Measurements from ENCODE around the gene XAB2.

Gene XAB2

DNA sequence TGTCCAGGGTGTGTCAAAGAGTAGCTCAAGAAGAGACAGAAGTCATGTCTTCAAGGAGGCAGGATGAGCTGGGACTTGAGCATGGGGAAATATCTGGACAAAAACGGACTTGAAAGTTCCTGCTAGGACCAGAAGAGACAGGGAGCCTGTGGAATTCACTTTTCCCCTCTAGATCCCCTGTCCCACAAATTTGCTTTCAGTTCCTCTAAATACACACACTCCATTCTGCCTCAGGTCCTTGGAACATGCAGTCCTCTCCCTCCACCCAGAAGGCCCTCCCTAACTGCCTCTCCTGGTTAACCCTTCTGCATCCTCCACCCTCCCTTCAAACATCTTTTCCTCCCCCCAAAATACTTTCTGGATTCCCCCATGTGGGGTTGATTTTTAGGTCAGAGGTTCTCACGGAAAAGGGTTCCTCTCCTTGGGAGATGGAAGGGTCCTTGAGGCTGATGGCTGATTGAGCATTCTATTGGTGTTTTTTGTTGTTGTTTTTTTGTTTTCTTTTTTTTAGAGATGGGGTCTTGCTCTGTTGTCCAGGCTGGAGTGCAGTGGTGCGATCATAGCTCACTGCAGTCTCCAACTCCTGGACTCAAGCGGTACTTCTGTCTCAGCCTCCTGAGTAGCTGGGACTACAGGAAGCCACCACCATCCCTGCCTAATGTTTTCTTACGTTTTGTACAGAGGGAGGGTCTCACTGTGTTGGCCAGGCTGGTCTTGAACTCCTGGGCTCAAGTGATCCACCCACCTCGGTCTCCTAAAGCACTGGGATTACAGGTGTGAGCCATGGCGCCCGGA lies 32.6 kb upstream of the XAB2 start:
- TF ChIP-seq YY1 (tag by site-specific recombination; IDR thresholded peaks at IDR 0.05) (no peak), ZNF623 (tag by site-specific recombination; IDR thresholded peaks at IDR 0.05) (peak; percentile 39), MZF1 (tag by site-specific recombination; IDR thresholded peaks at IDR 0.05; ENCODE audit: borderline replicate concordance) (no peak), ZNF121 (tag by site-specific recombination; IDR thresholded peaks at IDR 0.05) (peak; percentile 83)
- Histone ChIP-seq H3K4me3 (ENCODE audit: low read depth, low read length) (no peak overlapping the region), H3K9me3 (ENCODE audit: control insufficient read depth, insufficient read depth, low read depth, low read length) (no peaks in the 10 kb centered on the region), H3K27ac (ENCODE audit: extremely low read depth, low read depth, low read length) (no peak overlapping the region), H3K4me1 (ENCODE audit: control insufficient read depth, insufficient read depth, low read length) (no peaks in the 10 kb centered on the region), H3K36me3 (ENCODE audit: control insufficient read depth in 2 of 2, insufficient read depth in 1 of 2, low read length in 2 of 2) (no peaks in the 10 kb centered on the region)
- ChIA-PET CTCF (interaction anchor here (1.8 to 4.3 kb wide), 3 partner anchors 10 to 94 kb away, joined by 5 to 23 read pairs (median 14); partner anchors contain the start of gene TRAPPC5), POLR2A (no interaction called here)

DNA sequence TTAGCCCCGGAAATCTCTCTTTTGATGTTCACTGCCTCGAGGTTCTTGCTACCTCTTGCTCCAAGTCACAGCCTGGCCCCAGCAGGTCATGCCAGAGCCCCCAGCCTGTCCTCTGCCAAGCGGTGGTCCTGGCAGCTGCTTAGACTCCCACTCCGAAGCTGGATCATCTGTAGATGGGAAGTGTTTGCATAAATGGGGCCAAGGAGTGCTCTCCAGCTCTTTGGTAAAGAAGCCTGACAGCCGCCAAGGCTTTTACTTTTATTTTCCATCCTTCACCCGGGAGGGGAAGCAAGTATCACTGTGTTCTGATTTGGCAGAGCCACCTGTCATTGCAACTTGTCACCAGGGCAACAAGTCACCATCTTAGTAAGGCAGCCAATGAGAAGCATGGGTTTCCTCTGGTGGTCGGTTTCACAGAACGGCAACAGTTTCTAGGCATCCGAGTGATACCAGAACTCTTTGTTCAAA lies 28.9 kb upstream of the XAB2 start:
- Histone ChIP-seq H3K4me3 (ENCODE audit: low read depth, low read length) (no peak overlapping the region), H3K9me3 (ENCODE audit: control insufficient read depth, insufficient read depth, low read depth, low read length) (no peaks in the 10 kb centered on the region), H3K4me1 (ENCODE audit: control insufficient read depth, insufficient read depth, low read length) (no peaks in the 10 kb centered on the region), H3K36me3 (ENCODE audit: control insufficient read depth in 2 of 2, insufficient read depth in 1 of 2, low read length in 2 of 2) (no peaks in the 10 kb centered on the region), H3K27ac (ENCODE audit: extremely low read depth, low read depth, low read length) (no peak overlapping the region)
- no peak for TF ChIP-seq ZXDB (tag by site-specific recombination; IDR thresholded peaks at IDR 0.05)
- TF ChIP-seq, protein P1, sequence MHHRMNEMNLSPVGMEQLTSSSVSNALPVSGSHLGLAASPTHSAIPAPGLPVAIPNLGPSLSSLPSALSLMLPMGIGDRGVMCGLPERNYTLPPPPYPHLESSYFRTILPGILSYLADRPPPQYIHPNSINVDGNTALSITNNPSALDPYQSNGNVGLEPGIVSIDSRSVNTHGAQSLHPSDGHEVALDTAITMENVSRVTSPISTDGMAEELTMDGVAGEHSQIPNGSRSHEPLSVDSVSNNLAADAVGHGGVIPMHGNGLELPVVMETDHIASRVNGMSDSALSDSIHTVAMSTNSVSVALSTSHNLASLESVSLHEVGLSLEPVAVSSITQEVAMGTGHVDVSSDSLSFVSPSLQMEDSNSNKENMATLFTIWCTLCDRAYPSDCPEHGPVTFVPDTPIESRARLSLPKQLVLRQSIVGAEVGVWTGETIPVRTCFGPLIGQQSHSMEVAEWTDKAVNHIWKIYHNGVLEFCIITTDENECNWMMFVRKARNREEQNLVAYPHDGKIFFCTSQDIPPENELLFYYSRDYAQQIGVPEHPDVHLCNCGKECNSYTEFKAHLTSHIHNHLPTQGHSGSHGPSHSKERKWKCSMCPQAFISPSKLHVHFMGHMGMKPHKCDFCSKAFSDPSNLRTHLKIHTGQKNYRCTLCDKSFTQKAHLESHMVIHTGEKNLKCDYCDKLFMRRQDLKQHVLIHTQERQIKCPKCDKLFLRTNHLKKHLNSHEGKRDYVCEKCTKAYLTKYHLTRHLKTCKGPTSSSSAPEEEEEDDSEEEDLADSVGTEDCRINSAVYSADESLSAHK (tag by site-specific recombination; IDR thresholded peaks at IDR 0.05) = peak; percentile 86
- 0 out of 2 replicates have a peak, but pooled peaks have one; percentile 39 for TF ChIP-seq SCRT2 (tag by site-specific recombination; IDR thresholded peaks at IDR 0.05)
- no peak for TF ChIP-seq MZF1 (tag by site-specific recombination; IDR thresholded peaks at IDR 0.05; ENCODE audit: borderline replicate concordance)
- no peak for TF ChIP-seq ZNF747 (tag by site-specific recombination; IDR thresholded peaks at IDR 0.05)
- peak; percentile 41 for TF ChIP-seq SP2 (tag by site-specific recombination; IDR thresholded peaks at IDR 0.05)
- CTCF ChIA-PET = interaction anchor here (0.6 to 1.3 kb wide), 5 partner anchors 23 to 317 kb away, joined by 3 to 4 read pairs (median 3); partner anchors contain the start of gene TRAPPC5
- POLR2A ChIA-PET = no interaction called here

DNA sequence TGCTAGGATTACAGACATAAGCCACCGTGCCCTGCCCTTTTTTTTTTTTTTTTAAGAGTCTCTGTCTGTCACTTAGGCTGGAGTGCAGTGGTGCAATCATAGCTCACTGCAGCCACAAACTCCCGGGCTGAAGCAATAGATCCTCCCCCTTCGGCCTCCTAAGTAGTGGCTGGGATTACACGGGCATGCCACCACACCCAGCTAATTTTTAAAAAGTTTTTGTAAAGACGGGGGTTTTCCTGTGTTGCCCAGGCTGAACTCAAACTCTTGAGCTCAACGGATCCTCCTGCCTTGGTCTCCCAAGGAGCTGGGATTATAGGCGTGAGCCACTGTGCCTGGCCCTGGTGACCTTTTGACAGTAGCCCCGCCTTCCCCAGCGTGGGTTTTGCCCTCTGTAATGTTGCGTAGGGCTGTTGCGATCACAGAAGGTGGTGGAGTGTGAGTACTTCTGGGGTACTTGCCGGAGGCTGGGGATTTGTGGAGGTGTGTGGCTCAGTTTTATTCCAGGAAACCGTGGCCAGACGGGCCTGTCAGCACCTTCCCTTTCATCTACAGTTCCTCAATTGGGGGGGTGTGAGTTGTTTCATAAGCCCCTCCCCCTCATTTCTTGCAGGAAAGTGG lies 27.9 kb upstream of the XAB2 start:
- CTCF ChIA-PET = interaction anchor here (0.6 to 1.3 kb wide), 3 partner anchors 89 to 288 kb away, joined by 3 to 6 read pairs (median 3); no protein-coding TSS in a partner anchor
- Histone ChIP-seq H3K4me3 (ENCODE audit: low read depth, low read length) (no peak overlapping the region), H3K36me3 (ENCODE audit: control insufficient read depth in 2 of 2, insufficient read depth in 1 of 2, low read length in 2 of 2) (no peaks in the 10 kb centered on the region), H3K9me3 (ENCODE audit: control insufficient read depth, insufficient read depth, low read depth, low read length) (no peaks in the 10 kb centered on the region), H3K4me1 (ENCODE audit: control insufficient read depth, insufficient read depth, low read length) (no peaks in the 10 kb centered on the region), H3K27ac (ENCODE audit: extremely low read depth, low read depth, low read length) (no peak overlapping the region)
- peak; percentile 35; the same call in 1 of the 2 replicates for TF ChIP-seq ZFHX2 (tag by site-specific recombination; conservative IDR thresholded peaks at IDR 0.05)
- TF ChIP-seq ZNF660 (tag by site-specific recombination; IDR thresholded peaks at IDR 0.05) = no peak
- TF ChIP-seq EGR2 (tag by site-specific recombination; IDR thresholded peaks at IDR 0.05; ENCODE audit: low read depth) = 0 out of 2 replicates have a peak, but pooled peaks have one; percentile 15
- POLR2A ChIA-PET = no interaction called here

GRCh38 chr19:7655581-7655980 lies 26.2 kb upstream of the XAB2 start:
- H3K4me3 ChIP-seq (ENCODE audit: low read depth, low read length) = no peak overlapping the region
- H3K4me1 ChIP-seq (ENCODE audit: control insufficient read depth, insufficient read depth, low read length) = no peaks in the 10 kb centered on the region
- H3K9me3 ChIP-seq (ENCODE audit: control insufficient read depth, insufficient read depth, low read depth, low read length) = no peaks in the 10 kb centered on the region
- CTCF ChIA-PET = interaction anchor here (0.6 kb wide), 1 partner anchor 696 kb away, joined by 6 read pairs; no protein-coding TSS in a partner anchor
- POLR2A ChIA-PET = no interaction called here
- no peak overlapping the region for H3K27ac ChIP-seq (ENCODE audit: extremely low read depth, low read depth, low read length)
- no peaks in the 10 kb centered on the region for H3K36me3 ChIP-seq (ENCODE audit: control insufficient read depth in 2 of 2, insufficient read depth in 1 of 2, low read length in 2 of 2)
- TF ChIP-seq REPIN1 (tag by site-specific recombination; IDR thresholded peaks at IDR 0.05; ENCODE audit: low read depth) (no peak), MYNN (tag by site-specific recombination; IDR thresholded peaks at IDR 0.05; ENCODE audit: borderline replicate concordance) (no peak), ZNF24 (tag by site-specific recombination; IDR thresholded peaks at IDR 0.05) (no peak), CTCF (tag by site-specific recombination; IDR thresholded peaks at IDR 0.05) (no peak)
- TF ChIP-seq, protein P1 (tag by site-specific recombination; IDR thresholded peaks at IDR 0.05) = no peak

Data from HEK293 (cell line).